Lung (tissue), 13 donors: ENCODE measurements around the gene PGLYRP3. TPM values are rescaled to one million over a fixed set of nuclear protein-coding genes. Genes with fewer than 3 reads are reported as not detected.

Experiments used
- ATAC-seq: fragments of 200-7000 bp; cut with Tn5 transposase; one replicate; pipeline ENCODE4 v1.9.1; 2020; ENCODE audit warnings: moderate number of reproducible peaks; ENCODE audit not compliant: insufficient read depth, low FRiP score
- DNase-seq, 3 donors: peaks; one replicate each; pipeline ENCODE4 v3.0.0-alpha.2; 2013 to 2017
- H3K27ac ChIP-seq, 2 donors: one replicate each; pipeline ENCODE4 v1.5.1; 2013; ENCODE audit warnings: mild to moderate bottlenecking in 2 of 2, moderate library complexity in 2 of 2, control low read depth in 1 of 2, inconsistent platforms in 1 of 2, low read depth in 1 of 2, low read length in 1 of 2
- H3K27me3 ChIP-seq, 3 donors: one replicate each; pipeline ENCODE4 v1.5.1; 2013; ENCODE audit warnings: low read length in 2 of 3; ENCODE audit not compliant: control insufficient read depth in 3 of 3, insufficient read depth in 3 of 3
- H3K36me3 ChIP-seq, 4 donors: one replicate each; pipeline ENCODE4 v1.5.1; 2013; ENCODE audit warnings: low read length in 4 of 4, mild to moderate bottlenecking in 1 of 4, moderate library complexity in 1 of 4; ENCODE audit not compliant: control insufficient read depth in 4 of 4, insufficient read depth in 4 of 4
- H3K4me1 ChIP-seq, 5 donors: one replicate each; pipeline ENCODE4 v1.5.1; 2013; ENCODE audit warnings: low read length in 5 of 5, mild to moderate bottlenecking in 2 of 5, moderate library complexity in 1 of 5; ENCODE audit not compliant: control insufficient read depth in 5 of 5, insufficient read depth in 5 of 5
- H3K4me3 ChIP-seq: one replicate; pipeline ENCODE4 v1.5.1; 2013; ENCODE audit warnings: mild to moderate bottlenecking, control low read depth, moderate library complexity
- H3K9ac ChIP-seq, 2 donors: one replicate each; pipeline ENCODE4 v1.5.1; 2013; ENCODE audit warnings: low read length in 2 of 2, control low read depth in 1 of 2; ENCODE audit not compliant: insufficient read depth in 1 of 2
- H3K9me3 ChIP-seq, 4 donors: one replicate each; pipeline ENCODE4 v1.5.1; 2013; ENCODE audit warnings: low read length in 3 of 4, mild to moderate bottlenecking in 1 of 4, moderate library complexity in 1 of 4; ENCODE audit not compliant: control insufficient read depth in 4 of 4, insufficient read depth in 3 of 4
- CTCF ChIP-seq: IDR thresholded peaks from 2 replicates; pipeline ENCODE4 v1.5.1; 2012; ENCODE audit warnings: mild to moderate bottlenecking; ENCODE audit errors: control extremely low read depth, extremely low read depth
- WGBS, 2 donors: extraction: QIAGEN DNeasy Blood & Tissue Kit; methylation state at CpG; one replicate each; pipeline ENCODE4 v1.1.7; 2013; 5-methylcytosine and 5-hydroxymethylcytosine counted together
- polyA plus RNA-seq, 2 donors: library from polyadenylated mRNA; stranded (reverse); fragments of 200-250 nt; gene quantifications; one replicate each; pipeline ENCODE4 v1.2.1, GENCODE V29; 2013
- small RNA-seq: library from RNA; depleted of rRNA; stranded (forward); fragments of <200 nt; gene quantifications from one replicate; pipeline ENCODE3, GENCODE V24; 2014; ENCODE audit warnings: low replicate concordance
- total RNA-seq, 2 donors: library from RNA; depleted of rRNA in 1 of 2; stranded (reverse); fragments of >200 nt in 1 of 2; gene quantifications; one replicate each; pipeline ENCODE4 v1.2.1, GENCODE V29; 2014 to 2021
- donor health status: control.
- donor health status: control.
- donor health status: Bipolar disorder and iron deficiency.
- donor health status: healthy.
- donor health status: DM: yes; HTN: yes; CAD: no.

Gene PGLYRP3
- total and polyA plus RNA-seq, 4 donors: not detected

GRCh38 chr1:153251087-153251486 lies 61.7 kb downstream of the PGLYRP3 start:
- no peaks in the 10 kb centered on the region for H3K36me3 ChIP-seq
- 75 to 82% methylated on average over 2 of the region's 2 CpGs for WGBS, 2 donors
- TF ChIP-seq CTCF: no peak

GRCh38 chr1:153250166-153250565 lies 62.6 kb downstream of the PGLYRP3 start:
- Histone ChIP-seq H3K36me3 (no peaks in the 10 kb centered on the region), H3K9ac (no peak overlapping the region), H3K27me3 (peaks cover 0 to 15% (median 5%) of the 10 kb centered on the region in 3 donors), H3K4me1 (no peaks in the 10 kb centered on the region), H3K4me3 (no peak overlapping the region), H3K9me3 (peaks cover 0 to 7% (median 0%) of the 10 kb centered on the region in 4 donors), H3K27ac (no peak overlapping the region)
- no peak for TF ChIP-seq CTCF
- WGBS, 2 donors: 65 to 68% methylated on average over 1 of the region's 1 CpG
- DNase-seq (no peak), ATAC-seq (no peak)

More at GRCh38 chr1:153251087-153251486, 61.7 kb downstream of the PGLYRP3 start:
- H3K27me3 ChIP-seq: peaks cover 0 to 13% (median 5%) of the 10 kb centered on the region in 3 donors
- H3K4me1 ChIP-seq: no peaks in the 10 kb centered on the region
- ATAC-seq (no peak), DNase-seq (no peak)
- no peak overlapping the region for H3K4me3 ChIP-seq
- peaks cover 0 to 3% (median 0%) of the 10 kb centered on the region in 4 donors for H3K9me3 ChIP-seq
- no peak overlapping the region for H3K27ac ChIP-seq
- no peak overlapping the region for H3K9ac ChIP-seq

- no peak for ATAC-seq
- no peak for TF ChIP-seq CTCF
Measured at GRCh38 chr1:153248176-153248879, 64.4 kb downstream of the PGLYRP3 start.

More at GRCh38 chr1:153248176-153248879, 64.4 kb downstream of the PGLYRP3 start:
- H3K9me3 ChIP-seq: peaks cover 0 to 8% (median 0%) of the 10 kb centered on the region in 4 donors
- H3K9ac ChIP-seq: no peak overlapping the region
- H3K36me3 ChIP-seq: no peaks in the 10 kb centered on the region
- 72 to 77% methylated on average over 5 of the region's 5 CpGs for WGBS, 2 donors
- H3K4me3 ChIP-seq: no peak overlapping the region
- DNase-seq: no peak
- no peak overlapping the region for H3K27ac ChIP-seq
- peaks cover 0 to 15% (median 5%) of the 10 kb centered on the region in 3 donors for H3K27me3 ChIP-seq
- H3K4me1 ChIP-seq: no peaks in the 10 kb centered on the region

Small RNA genes lying within 50 kb of the gene (small RNA-seq; reads per million reads assigned to genes)
- not detected for gene RNU6-160P

Other genes with a start within 250 kb of the PGLYRP3 start
- gene SPRR2B, start 241.3 kb downstream of the PGLYRP3 start, total RNA-seq: not detected
- gene SPRR2B, start 241.3 kb downstream of the PGLYRP3 start, polyA plus RNA-seq: not detected
- not detected for gene SPRR2E, start 218.4 kb downstream of the PGLYRP3 start, total RNA-seq
- under 1 TPM; 0.33 to 0.60 TPM for gene SPRR2E, start 218.4 kb downstream of the PGLYRP3 start, polyA plus RNA-seq
- gene SPRR2F, start 199.4 kb downstream of the PGLYRP3 start, total RNA-seq: not detected
- under 1 TPM in 1 of 2 donors, not detected in 1; 0.73 TPM for gene SPRR2F, start 199.4 kb downstream of the PGLYRP3 start, polyA plus RNA-seq
- gene SPRR2G, start 162.1 kb downstream of the PGLYRP3 start, total RNA-seq: not detected
- gene SPRR2G, start 162.1 kb downstream of the PGLYRP3 start, polyA plus RNA-seq: not detected
- not detected for gene LELP1, start 109.5 kb downstream of the PGLYRP3 start, total RNA-seq
- gene LELP1, start 109.5 kb downstream of the PGLYRP3 start, polyA plus RNA-seq: not detected
- gene PRR9, start 95.4 kb downstream of the PGLYRP3 start, total RNA-seq: not detected
- under 1 TPM in 1 of 2 donors, not detected in 1; 0.22 TPM for gene PRR9, start 95.4 kb downstream of the PGLYRP3 start, polyA plus RNA-seq
- not detected for gene LORICRIN, start 53.3 kb downstream of the PGLYRP3 start, total RNA-seq
- gene LORICRIN, start 53.3 kb downstream of the PGLYRP3 start, polyA plus RNA-seq: not detected
- 1 to 10 TPM; 1.0 to 3.1 TPM for gene PGLYRP4, start 35.9 kb upstream of the PGLYRP3 start, total RNA-seq
- gene PGLYRP4, start 35.9 kb upstream of the PGLYRP3 start, polyA plus RNA-seq: 1 to 10 TPM in 1 of 2 donors, under 1 TPM in 1; 0.18 to 1.0 TPM
- 100 to 1,000 TPM; 394 to 769 TPM for gene S100A9, start 44.9 kb upstream of the PGLYRP3 start, total RNA-seq
- gene S100A9, start 44.9 kb upstream of the PGLYRP3 start, polyA plus RNA-seq: over 10,000 TPM in 1 of 2 donors, 100 to 1,000 TPM in 1; 550 to 16,342 TPM
- 10 to 100 TPM; 14.9 to 31.7 TPM for gene S100A12, start 62.7 kb upstream of the PGLYRP3 start, total RNA-seq
- gene S100A12, start 62.7 kb upstream of the PGLYRP3 start, polyA plus RNA-seq: 1,000 to 10,000 TPM in 1 of 2 donors, 10 to 100 TPM in 1; 43.9 to 1,191 TPM
- gene S100A8, start 78.1 kb upstream of the PGLYRP3 start, total RNA-seq: 100 to 1,000 TPM in 1 of 2 donors, 10 to 100 TPM in 1; 69.8 to 556 TPM
- gene S100A8, start 78.1 kb upstream of the PGLYRP3 start, polyA plus RNA-seq: 1,000 to 10,000 TPM in 1 of 2 donors, 100 to 1,000 TPM in 1; 623 to 6,695 TPM
- gene S100A7A, start 103.6 kb upstream of the PGLYRP3 start, total RNA-seq: not detected
- gene S100A7A, start 103.6 kb upstream of the PGLYRP3 start, polyA plus RNA-seq: not detected
- not detected for gene S100A7, start 147.7 kb upstream of the PGLYRP3 start, total RNA-seq
- under 1 TPM in 1 of 2 donors, not detected in 1; 0.47 TPM for gene S100A7, start 147.7 kb upstream of the PGLYRP3 start, polyA plus RNA-seq
- gene S100A6, start 223.0 kb upstream of the PGLYRP3 start, total RNA-seq: 1,000 to 10,000 TPM in 1 of 2 donors, 100 to 1,000 TPM in 1; 165 to 1,591 TPM
- over 10,000 TPM in 1 of 2 donors, 1,000 to 10,000 TPM in 1; 2,413 to 10,136 TPM for gene S100A6, start 223.0 kb upstream of the PGLYRP3 start, polyA plus RNA-seq
- under 1 TPM in 1 of 2 donors, not detected in 1; 0.31 TPM for gene S100A5, start 228.0 kb upstream of the PGLYRP3 start, total RNA-seq
- under 1 TPM; 0.31 to 0.32 TPM for gene S100A5, start 228.0 kb upstream of the PGLYRP3 start, polyA plus RNA-seq
- gene S100A4, start 232.9 kb upstream of the PGLYRP3 start, total RNA-seq: 100 to 1,000 TPM in 1 of 2 donors, 10 to 100 TPM in 1; 44.0 to 665 TPM
- 1,000 to 10,000 TPM in 1 of 2 donors, 100 to 1,000 TPM in 1; 860 to 2,351 TPM for gene S100A4, start 232.9 kb upstream of the PGLYRP3 start, polyA plus RNA-seq
- 1 to 10 TPM; 3.0 to 5.4 TPM for gene S100A3, start 236.3 kb upstream of the PGLYRP3 start, total RNA-seq
- 1 to 10 TPM; 6.5 to 8.0 TPM for gene S100A3, start 236.3 kb upstream of the PGLYRP3 start, polyA plus RNA-seq